Measurements from ENCODE around the gene MKRN1.

DNA sequence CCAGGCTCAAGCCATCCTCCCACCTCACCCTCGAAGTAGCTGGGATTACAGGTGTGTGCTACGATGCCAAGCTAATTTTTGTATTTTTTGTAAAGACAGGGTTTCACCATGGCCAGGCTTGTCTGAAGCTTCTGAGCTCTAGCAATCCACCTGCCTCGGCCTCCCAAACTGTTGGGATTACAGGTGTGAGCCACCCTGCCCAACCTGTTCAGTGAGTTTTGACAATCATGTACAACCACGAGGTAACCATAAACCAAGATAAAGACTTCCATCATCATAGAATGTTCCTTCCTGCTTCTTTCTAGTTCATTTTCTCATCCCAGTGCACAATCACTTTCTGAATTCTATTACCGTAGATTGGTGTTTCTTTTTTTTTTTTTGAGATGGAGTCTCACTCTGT lies 30.5 kb upstream of the MKRN1 start:
- no peak for TF ChIP-seq POLR2A (IDR thresholded peaks at IDR 0.05; ENCODE audit: low read depth)
- TF ChIP-seq, protein P1, sequence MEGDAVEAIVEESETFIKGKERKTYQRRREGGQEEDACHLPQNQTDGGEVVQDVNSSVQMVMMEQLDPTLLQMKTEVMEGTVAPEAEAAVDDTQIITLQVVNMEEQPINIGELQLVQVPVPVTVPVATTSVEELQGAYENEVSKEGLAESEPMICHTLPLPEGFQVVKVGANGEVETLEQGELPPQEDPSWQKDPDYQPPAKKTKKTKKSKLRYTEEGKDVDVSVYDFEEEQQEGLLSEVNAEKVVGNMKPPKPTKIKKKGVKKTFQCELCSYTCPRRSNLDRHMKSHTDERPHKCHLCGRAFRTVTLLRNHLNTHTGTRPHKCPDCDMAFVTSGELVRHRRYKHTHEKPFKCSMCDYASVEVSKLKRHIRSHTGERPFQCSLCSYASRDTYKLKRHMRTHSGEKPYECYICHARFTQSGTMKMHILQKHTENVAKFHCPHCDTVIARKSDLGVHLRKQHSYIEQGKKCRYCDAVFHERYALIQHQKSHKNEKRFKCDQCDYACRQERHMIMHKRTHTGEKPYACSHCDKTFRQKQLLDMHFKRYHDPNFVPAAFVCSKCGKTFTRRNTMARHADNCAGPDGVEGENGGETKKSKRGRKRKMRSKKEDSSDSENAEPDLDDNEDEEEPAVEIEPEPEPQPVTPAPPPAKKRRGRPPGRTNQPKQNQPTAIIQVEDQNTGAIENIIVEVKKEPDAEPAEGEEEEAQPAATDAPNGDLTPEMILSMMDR (IDR thresholded peaks at IDR 0.05), result no peak

All from esophagus muscularis mucosa (tissue), 3 donors.